ENCODE measurements around the gene UNC45A.

Gene UNC45A

GRCh38 chr15:90889313-90889730 is 45.8 kb upstream of the UNC45A start:
- no peaks in the 10 kb centered on the region for H3K79me2 ChIP-seq
- no peak overlapping the region for H3K4me2 ChIP-seq (ENCODE audit: low read length)
- no peak overlapping the region for H2AFZ ChIP-seq
- H3K9ac ChIP-seq, result no peak overlapping the region
- no peak overlapping the region for H3K27ac ChIP-seq
- H3K4me1 ChIP-seq, result no peaks in the 10 kb centered on the region
- no peak for TF ChIP-seq CTCF (IDR thresholded peaks at IDR 0.05)
- no peaks in the 10 kb centered on the region for H3K27me3 ChIP-seq (ENCODE audit: control insufficient read depth, insufficient read depth, low read length)
- no peaks in the 10 kb centered on the region for H3K36me3 ChIP-seq (ENCODE audit: control insufficient read depth, insufficient read depth, low read length)
- no peaks in the 10 kb centered on the region for H3K9me3 ChIP-seq (ENCODE audit: control insufficient read depth, low read length)
- no peak overlapping the region for H3K4me3 ChIP-seq (ENCODE audit: low read depth, low read length)

- Histone ChIP-seq H3K27ac (no peak overlapping the region), H3K9me3 (ENCODE audit: control insufficient read depth, low read length) (no peaks in the 10 kb centered on the region), H3K9ac (no peak overlapping the region), H2AFZ (no peak overlapping the region), H3K4me3 (ENCODE audit: low read depth, low read length) (no peak overlapping the region), H3K4me1 (no peaks in the 10 kb centered on the region), H3K36me3 (ENCODE audit: control insufficient read depth, insufficient read depth, low read length) (no peaks in the 10 kb centered on the region), H3K27me3 (ENCODE audit: control insufficient read depth, insufficient read depth, low read length) (no peaks in the 10 kb centered on the region), H3K79me2 (no peaks in the 10 kb centered on the region), H3K4me2 (ENCODE audit: low read length) (no peak overlapping the region)
- no peak for TF ChIP-seq CTCF (IDR thresholded peaks at IDR 0.05)
Observed at GRCh38 chr15:90889736-90890456, 45.2 kb upstream of the UNC45A start.

GRCh38 chr15:90890839-90891238 is 44.2 kb upstream of the UNC45A start:
- H3K36me3 ChIP-seq (ENCODE audit: control insufficient read depth, insufficient read depth, low read length), result no peaks in the 10 kb centered on the region
- no peaks in the 10 kb centered on the region for H3K79me2 ChIP-seq
- H2AFZ ChIP-seq, result no peak overlapping the region
- no peak overlapping the region for H3K9ac ChIP-seq
- no peak for TF ChIP-seq CTCF (IDR thresholded peaks at IDR 0.05)
- H3K4me2 ChIP-seq (ENCODE audit: low read length), result no peak overlapping the region
- no peaks in the 10 kb centered on the region for H3K4me1 ChIP-seq
- H3K4me3 ChIP-seq (ENCODE audit: low read depth, low read length), result no peak overlapping the region
- no peaks in the 10 kb centered on the region for H3K27me3 ChIP-seq (ENCODE audit: control insufficient read depth, insufficient read depth, low read length)
- no peak overlapping the region for H3K27ac ChIP-seq
- no peaks in the 10 kb centered on the region for H3K9me3 ChIP-seq (ENCODE audit: control insufficient read depth, low read length)

- no peak overlapping the region for H3K27ac ChIP-seq
- no peaks in the 10 kb centered on the region for H3K36me3 ChIP-seq (ENCODE audit: control insufficient read depth, insufficient read depth, low read length)
- TF ChIP-seq CTCF (IDR thresholded peaks at IDR 0.05), result no peak
Observed at GRCh38 chr15:90891346-90891949, 43.6 kb upstream of the UNC45A start.

DNA sequence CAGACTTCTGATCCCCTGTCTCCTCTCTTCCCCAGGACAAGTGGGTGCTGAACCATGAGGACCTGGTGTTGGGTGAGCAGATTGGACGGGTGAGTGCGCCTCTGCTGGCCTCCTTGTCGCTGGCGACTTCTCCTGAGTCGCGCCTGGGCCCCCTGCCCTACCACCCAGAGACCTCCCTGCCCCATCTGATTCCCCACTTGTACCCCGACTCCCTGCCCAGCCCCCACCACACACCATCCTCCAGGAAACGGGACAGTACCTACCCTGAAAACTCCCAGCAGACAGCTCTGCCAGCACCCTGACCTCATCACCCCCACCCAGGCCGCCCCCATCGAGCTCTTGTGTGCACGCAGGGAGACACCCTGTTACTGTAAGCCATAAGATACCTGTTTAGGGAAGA is 43.1 kb upstream of the UNC45A start:
- no peak overlapping the region for H2AFZ ChIP-seq
- H3K27me3 ChIP-seq (ENCODE audit: control insufficient read depth, insufficient read depth, low read length), result no peaks in the 10 kb centered on the region
- no peaks in the 10 kb centered on the region for H3K36me3 ChIP-seq (ENCODE audit: control insufficient read depth, insufficient read depth, low read length)
- H3K4me1 ChIP-seq, result no peaks in the 10 kb centered on the region
- no peak for TF ChIP-seq CTCF (IDR thresholded peaks at IDR 0.05)
- no peak overlapping the region for H3K27ac ChIP-seq
- H3K9me3 ChIP-seq (ENCODE audit: control insufficient read depth, low read length), result no peaks in the 10 kb centered on the region
- no peak overlapping the region for H3K4me2 ChIP-seq (ENCODE audit: low read length)
- no peaks in the 10 kb centered on the region for H3K79me2 ChIP-seq
- no peak overlapping the region for H3K9ac ChIP-seq
- H3K4me3 ChIP-seq (ENCODE audit: low read depth, low read length), result no peak overlapping the region

More at GRCh38 chr15:90891346-90891949, 43.6 kb upstream of the UNC45A start:
- Histone ChIP-seq H3K4me2 (ENCODE audit: low read length) (no peak overlapping the region), H3K4me3 (ENCODE audit: low read depth, low read length) (no peak overlapping the region), H3K79me2 (no peaks in the 10 kb centered on the region), H2AFZ (no peak overlapping the region), H3K27me3 (ENCODE audit: control insufficient read depth, insufficient read depth, low read length) (no peaks in the 10 kb centered on the region), H3K4me1 (no peaks in the 10 kb centered on the region), H3K9ac (no peak overlapping the region), H3K9me3 (ENCODE audit: control insufficient read depth, low read length) (no peaks in the 10 kb centered on the region)
